NCI-H2171 treated with DMSO at 0.1 percent for 48 hours (cell line): Measurements from ENCODE around the gene PTPRM.

Source experiments
- DNase-seq: peaks from one replicate; lab custom pipeline; 2025; lab: John Stamatoyannopoulos, UW

PTPRM gene

GRCh38 chr18:7600036-7600435 is 32.9 kb downstream of the PTPRM start:
- no peak for DNase-seq

DNA sequence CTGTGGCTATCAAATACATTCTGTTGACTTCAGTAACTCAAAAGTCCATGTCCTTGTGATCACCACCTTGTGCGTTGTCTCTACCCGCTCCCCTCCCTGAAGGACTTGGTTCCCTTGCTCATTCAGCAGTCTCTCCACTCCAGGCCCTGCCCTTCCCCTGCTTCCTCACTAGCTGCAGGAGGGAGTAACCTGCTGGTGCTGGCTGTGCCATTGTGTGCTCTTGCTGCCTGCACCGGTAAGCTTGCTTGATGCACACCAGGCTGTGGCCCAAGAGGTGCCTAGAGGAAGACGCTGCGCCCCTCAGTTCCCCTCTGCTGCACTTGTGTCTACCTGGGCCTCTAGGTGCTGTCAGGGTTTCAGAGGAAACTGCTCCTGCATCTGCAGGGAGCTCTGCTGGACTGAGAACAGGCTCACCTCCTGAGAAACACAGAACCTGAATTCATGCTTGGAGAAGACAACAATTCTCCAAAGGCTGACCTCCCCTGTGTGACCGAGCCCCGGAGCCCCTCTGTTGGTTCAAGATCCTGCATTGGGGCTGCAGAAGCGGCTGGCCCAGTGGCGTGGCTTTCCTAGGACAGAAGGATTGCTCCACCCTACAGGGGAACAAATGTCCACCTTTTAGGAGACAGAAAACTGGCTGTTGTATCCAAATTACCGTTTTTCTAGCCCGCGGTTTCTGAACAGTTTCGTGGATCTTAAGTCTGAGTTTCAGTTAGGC is 33.6 kb downstream of the PTPRM start:
- no peak for DNase-seq

GRCh38 chr18:7601246-7601615 is 34.1 kb downstream of the PTPRM start:
- no peak for DNase-seq

DNA sequence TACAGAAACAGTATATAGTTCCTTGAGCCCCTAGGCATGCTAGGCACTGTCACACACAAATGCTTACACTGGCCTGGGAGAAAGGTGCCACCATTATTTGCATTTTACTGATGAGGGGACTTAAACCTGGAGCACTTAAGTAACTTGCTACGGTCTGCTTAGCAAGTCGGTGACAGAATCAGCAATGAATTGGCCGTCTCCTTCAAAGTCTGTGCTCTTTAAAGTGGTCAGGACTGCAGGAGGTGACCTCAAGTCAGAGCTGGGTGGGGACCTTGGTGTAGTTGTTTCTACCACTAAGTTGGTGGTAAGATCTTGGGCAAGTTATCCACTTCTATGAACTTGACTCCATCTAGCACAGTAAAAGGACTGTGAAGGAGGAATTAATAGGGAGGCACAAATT is 34.8 kb downstream of the PTPRM start:
- DNase-seq, result no peak

DNA sequence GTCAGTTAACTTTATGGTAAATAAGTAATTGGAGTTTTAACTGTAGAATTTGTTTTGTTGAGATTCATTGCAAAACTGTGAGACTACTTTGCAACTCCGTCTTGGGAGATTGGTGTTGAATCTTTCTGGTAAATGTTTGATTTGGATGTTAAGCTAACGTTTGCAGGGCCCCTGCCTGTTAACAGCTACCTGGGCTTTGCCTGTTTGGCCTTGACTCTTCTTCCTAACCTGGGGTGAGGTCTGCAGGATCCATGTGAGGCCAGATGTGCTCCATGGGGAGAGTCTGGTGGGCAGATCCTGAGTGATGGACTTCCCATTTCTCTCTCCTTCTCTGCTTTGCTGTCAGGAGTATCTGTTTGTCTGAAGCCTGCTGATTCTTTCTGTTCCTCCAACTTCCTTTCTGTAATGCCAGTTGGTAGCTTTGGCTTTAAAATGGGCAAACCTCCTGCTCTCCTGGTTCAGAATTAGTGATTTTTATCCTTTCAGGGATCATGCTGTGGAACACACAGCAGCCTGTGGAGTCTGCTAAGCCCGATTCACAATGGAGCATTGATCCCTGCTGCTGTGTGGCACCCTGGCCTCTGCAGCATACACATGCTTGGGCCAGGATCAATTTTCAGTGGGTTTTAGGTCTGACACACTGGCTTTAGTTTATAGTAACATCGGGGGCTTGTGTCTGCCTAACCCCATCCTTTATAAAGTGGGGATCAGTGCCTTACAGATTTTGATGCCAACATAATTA is 36.3 kb downstream of the PTPRM start:
- DNase-seq, result no peak

DNA sequence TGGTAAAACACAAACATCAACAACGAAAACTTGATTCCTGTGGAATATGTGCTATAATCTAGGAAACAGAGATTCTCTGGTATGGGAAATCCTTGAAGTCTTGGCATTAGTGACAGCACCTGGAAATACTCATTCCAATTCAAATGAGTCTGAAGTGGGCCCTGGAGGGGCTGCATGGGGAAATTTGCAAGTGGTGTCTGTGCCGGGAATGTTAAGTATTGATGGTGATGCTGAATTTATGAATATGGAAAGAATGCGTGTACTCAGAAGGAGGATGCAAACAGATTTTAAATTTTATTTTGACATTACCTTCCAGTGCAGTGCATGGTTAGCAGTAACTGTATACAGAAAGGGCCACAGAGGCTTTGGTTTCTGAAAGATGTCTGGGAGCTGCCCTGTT is 37.2 kb downstream of the PTPRM start:
- no peak for DNase-seq

GRCh38 chr18:7605705-7606104 is 38.6 kb downstream of the PTPRM start:
- no peak for DNase-seq

- DNase-seq, result no peak
Measured at GRCh38 chr18:7607540-7608173, 40.5 kb downstream of the PTPRM start.

- no peak for DNase-seq
Measured at GRCh38 chr18:7608174-7608550, 41.0 kb downstream of the PTPRM start.

DNA sequence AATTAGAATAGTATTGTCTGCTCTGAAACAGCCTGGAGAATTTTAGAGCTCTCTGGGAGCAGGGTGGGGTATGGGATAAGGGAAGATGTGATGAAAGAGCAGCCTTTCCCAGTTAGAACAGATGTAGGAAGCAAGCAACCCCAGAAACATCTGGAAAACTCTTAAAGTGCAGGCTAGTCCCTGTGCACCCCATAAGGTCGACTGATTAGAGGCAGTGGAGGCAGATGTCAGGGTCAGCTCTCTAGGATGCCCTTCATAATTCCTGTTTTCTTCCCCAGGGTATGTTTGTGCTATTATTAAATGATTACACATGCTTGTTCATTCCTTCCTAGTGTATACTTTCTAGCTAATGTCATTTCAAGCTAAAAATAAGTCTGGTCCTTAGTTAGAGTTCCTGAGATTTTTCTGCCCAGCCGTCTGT is 41.7 kb downstream of the PTPRM start:
- no peak for DNase-seq

- no peak for DNase-seq
Measured at GRCh38 chr18:7609617-7610016, 42.5 kb downstream of the PTPRM start.

DNA sequence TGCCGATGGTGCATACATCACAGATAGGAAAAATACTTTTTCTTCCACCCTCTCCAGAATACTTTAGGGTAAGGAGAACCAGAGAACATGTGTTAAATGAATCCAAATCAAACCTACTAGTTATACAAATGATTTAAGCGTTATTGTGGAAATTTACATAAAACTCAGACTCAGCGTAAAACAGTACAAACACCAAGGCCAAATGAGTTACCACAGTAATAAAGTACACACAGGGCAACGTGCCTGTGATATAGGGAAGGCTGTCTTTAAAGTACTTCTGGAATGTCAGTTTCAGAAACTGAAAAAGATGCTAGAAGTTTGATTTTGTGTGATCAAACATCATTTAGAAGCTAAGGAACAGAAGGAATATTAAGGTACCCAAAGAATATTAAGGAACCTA is 46.9 kb downstream of the PTPRM start:
- no peak for DNase-seq

DNA sequence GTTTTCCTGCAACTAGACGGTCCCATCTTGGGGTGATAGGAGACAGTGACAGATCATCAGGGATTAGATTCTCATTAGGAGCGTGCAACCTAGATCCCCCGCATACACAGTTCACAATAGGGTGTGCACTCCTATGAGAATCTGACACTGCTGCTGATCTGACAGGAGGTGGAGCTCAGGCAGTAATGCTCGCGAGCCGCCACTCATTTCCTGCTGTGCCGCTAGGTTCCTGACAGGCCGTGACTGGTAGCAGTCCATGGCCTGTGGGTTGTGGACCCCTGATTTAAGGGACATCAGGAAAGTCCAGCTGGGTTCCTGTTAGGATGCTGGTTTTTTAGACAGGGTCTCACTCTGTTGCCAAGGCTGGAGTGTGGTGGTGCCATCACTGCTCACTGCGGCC is 48.7 kb downstream of the PTPRM start:
- no peak for DNase-seq

GRCh38 chr18:7616661-7617060 is 49.5 kb downstream of the PTPRM start:
- DNase-seq, result no peak

GRCh38 chr18:7617738-7618422 is 50.8 kb downstream of the PTPRM start:
- no peak for DNase-seq

DNA sequence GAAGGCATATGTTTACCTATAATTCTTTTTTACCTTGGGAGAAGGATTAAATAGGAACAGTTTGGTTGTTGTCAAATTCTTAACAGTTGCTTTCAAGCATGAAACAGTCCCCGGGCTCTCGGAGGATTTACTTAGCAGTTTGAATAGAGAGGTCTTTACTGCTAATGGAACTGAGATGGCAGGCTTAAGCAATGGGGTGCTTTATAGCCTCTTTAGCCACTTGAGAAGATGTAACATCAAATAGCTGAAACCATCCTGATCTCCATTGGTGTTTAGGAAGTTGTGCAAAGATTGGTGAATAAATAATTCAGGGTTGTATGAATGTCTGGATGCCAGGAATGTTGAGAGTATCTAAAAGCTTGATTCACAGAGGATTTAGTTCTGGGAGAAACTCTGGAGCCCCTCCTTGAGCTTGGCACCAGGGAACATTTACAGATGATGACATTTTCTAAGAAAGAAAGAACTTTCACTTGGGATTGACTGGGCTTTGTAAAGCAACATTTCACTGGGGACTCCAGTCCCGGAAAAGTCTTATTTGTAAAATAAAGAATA is 51.9 kb downstream of the PTPRM start:
- no peak for DNase-seq

DNA sequence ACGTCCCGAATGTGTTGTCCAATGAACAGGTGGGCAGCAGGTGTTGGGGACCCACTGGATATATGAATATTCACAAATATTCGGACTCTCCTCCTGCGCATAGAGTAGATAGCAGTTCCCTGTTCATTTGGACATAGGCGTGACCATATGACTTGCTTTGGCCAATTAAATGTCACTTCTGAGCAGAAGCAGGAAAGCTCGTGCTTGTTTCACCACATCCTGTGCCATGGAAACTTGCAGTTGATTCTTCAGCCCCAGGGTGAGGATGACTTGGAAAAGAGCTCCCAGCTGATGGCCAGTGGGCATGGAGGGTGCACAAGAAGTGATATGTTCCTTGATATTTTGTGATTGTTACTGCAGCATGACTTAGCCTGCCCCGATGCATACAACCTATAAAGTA is 52.6 kb downstream of the PTPRM start:
- no peak for DNase-seq

DNA sequence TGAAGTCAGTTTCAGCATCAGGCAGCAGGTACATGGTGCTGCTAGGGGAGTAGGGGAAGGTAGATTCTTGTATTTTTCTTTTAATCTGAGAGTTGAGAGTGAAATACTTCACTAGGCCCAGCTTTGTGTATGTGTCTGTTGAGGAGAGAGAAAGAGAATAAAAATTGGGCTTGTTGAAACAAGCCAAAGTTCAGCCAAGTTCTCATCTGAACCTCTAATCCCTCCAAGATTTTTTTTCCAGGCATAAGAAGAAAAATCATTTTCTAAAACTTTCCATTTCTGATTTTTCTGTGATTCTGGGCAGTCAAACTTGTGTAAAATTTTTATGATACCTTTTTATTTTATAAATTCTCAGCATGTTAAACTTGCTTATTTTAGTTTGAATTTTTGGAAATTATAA is 55.6 kb downstream of the PTPRM start:
- no peak for DNase-seq

- no peak for DNase-seq
Measured at GRCh38 chr18:7623681-7624080, 56.6 kb downstream of the PTPRM start.

GRCh38 chr18:7624697-7625096 is 57.6 kb downstream of the PTPRM start:
- no peak for DNase-seq

- DNase-seq, result no peak
Measured at GRCh38 chr18:7626175-7626921, 59.2 kb downstream of the PTPRM start.
